GM21529 (cell line): ENCODE measurements around the gene HOMER3.
"Not testable (repeated sequence)": the region's sequence is repeated elsewhere in the genome, so short reads cannot be mapped to it uniquely, and the experiment has no call there.

ENCODE experiments used
- ATAC-seq: cut with Tn5 transposase; IDR thresholded peaks from one replicate; pipeline ENCODE4 v1.9.1; 2021; ENCODE audit not compliant: unreplicated experiment

HOMER3 gene

GRCh38 chr19:18903156-18904037 lies 37.6 kb downstream of the HOMER3 start:
- no peak for ATAC-seq

GRCh38 chr19:18902519-18902918 lies 38.5 kb downstream of the HOMER3 start:
- not testable (repeated sequence) for ATAC-seq

GRCh38 chr19:18901491-18901890 lies 39.5 kb downstream of the HOMER3 start:
- no peak for ATAC-seq

- no peak for ATAC-seq
These were observed 40.1 kb downstream of the HOMER3 start for GRCh38 chr19:18900700-18901481.

- ATAC-seq, result no peak
These were observed 41.1 kb downstream of the HOMER3 start for GRCh38 chr19:18899624-18900560.

GRCh38 chr19:18898607-18899408 lies 42.2 kb downstream of the HOMER3 start:
- no peak for ATAC-seq

GRCh38 chr19:18898081-18898606 lies 42.9 kb downstream of the HOMER3 start:
- ATAC-seq, result no peak

GRCh38 chr19:18897094-18898029 lies 43.7 kb downstream of the HOMER3 start:
- ATAC-seq, result no peak

GRCh38 chr19:18896421-18896841 lies 44.6 kb downstream of the HOMER3 start:
- no peak for ATAC-seq

GRCh38 chr19:18895824-18896341 lies 45.1 kb downstream of the HOMER3 start, which contains the start of gene CERS1:
TSS of gene CERS1 (minus strand) at chr19:18896158. CDS start at chr19:18896072, 86 bp downstream.
- ATAC-seq, result no peak

- ATAC-seq, result no peak
These were observed 45.8 kb downstream of the HOMER3 start for GRCh38 chr19:18895038-18895823.

- ATAC-seq, result no peak
These were observed 46.6 kb downstream of the HOMER3 start for GRCh38 chr19:18894254-18895037.

- ATAC-seq, result no peak
These were observed 47.3 kb downstream of the HOMER3 start for GRCh38 chr19:18893587-18894253.

- ATAC-seq, result no peak
These were observed 50.9 kb downstream of the HOMER3 start for GRCh38 chr19:18889949-18890745.

GRCh38 chr19:18886972-18887371 lies 54.0 kb downstream of the HOMER3 start:
- no peak for ATAC-seq
